LNCaP clone FGC (cell line): ENCODE results near the gene EBF3.

Experiments used
- DNase-seq: peaks from one replicate; pipeline ENCODE4 v3.0.0-alpha.2; 2011; ENCODE audit warnings: low read depth
- H3K4me3 ChIP-seq: 2 replicates; pipeline ENCODE4 v1.5.1; 2011; ENCODE audit warnings: mild to moderate bottlenecking, low read depth, low read length, control low read depth
- CTCF ChIP-seq: IDR thresholded peaks from 2 replicates; pipeline ENCODE4 v1.5.1; 2012; ENCODE audit warnings: mild to moderate bottlenecking; ENCODE audit not compliant: control insufficient read depth, insufficient read depth; ENCODE audit errors: extremely low read depth

Gene EBF3

GRCh38 chr10:129820451-129820850, 143.6 kb downstream of the EBF3 start:
- TF ChIP-seq CTCF, result no peak
- no peak overlapping the region for H3K4me3 ChIP-seq
- peak; percentile 93 for DNase-seq

DNA sequence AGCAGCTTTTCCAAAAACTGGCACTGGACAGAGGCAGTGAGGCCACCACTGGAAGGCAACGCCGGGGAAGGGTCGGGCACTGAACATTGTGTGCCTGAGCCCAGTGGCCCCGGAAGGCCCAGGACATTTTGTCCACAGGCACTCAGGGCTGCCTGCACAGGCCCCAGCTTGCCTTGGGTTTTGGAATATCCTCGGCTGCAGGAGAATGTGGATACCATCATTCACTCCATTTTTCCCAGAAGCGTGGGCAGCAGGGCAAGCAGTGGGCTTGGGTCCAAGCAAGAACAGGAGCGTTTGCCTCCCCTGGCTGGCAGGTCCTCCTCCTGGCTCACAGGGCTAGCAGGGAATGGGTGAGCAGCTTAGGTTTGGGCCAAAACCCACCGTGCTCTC, 147.4 kb downstream of the EBF3 start:
- DNase-seq, result no peak
- TF ChIP-seq CTCF, result no peak
- H3K4me3 ChIP-seq, result no peak overlapping the region

GRCh38 chr10:129815898-129816655, 148.0 kb downstream of the EBF3 start:
- H3K4me3 ChIP-seq, result no peak overlapping the region
- no peak for DNase-seq
- no peak for TF ChIP-seq CTCF

GRCh38 chr10:129814681-129815646, 149.1 kb downstream of the EBF3 start:
- DNase-seq, result peak; percentile 14
- no peak overlapping the region for H3K4me3 ChIP-seq
- no peak for TF ChIP-seq CTCF

DNA sequence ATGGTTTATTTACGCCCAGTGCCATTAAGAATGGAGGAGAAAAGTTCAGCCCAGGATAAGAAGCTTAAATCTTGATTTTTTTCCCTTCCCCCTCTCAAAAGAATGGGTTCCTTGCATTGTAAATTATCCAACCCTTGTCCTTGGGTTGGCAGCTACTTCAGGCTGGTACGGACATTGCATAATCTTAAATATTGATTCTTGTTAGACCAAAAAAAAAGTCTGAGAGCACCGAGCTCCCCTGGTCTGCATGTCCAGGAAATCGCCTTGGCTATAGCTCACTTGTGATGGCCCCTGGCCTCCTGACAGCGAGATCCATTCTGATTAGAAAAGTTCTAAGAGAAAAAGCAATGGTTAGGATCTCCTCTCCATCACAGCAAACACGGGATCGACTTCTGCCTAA, 151.7 kb downstream of the EBF3 start:
- TF ChIP-seq CTCF, result no peak
- DNase-seq, result no peak
- H3K4me3 ChIP-seq, result no peak overlapping the region

DNA sequence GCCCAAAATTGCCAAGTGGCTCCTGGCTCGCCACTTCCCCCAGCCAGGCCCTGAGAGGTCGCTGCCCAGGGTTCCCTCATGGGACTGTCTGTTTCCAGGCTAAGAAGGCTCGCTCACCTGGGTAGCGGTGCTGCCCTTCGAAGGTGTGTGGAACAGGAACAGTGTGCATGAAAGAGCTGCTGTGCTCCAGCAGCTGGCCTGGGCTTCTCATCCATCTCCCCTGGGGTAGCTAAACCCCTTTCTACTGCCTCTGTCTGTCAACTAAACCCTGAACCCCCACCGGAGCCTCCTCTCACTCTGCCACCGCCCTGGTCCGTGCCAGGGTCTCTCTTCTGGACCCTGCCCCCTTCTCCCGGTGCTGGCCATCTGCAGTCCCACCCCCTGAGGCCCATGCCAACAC, 152.9 kb downstream of the EBF3 start:
- DNase-seq, result no peak
- no peak for TF ChIP-seq CTCF
- H3K4me3 ChIP-seq, result no peak overlapping the region
